Endodermal cell (in vitro differentiated cells): ENCODE results near the gene TNNT2. TPM values are rescaled to one million over a fixed set of nuclear protein-coding genes. Genes with fewer than 3 reads are reported as not detected.

Experiments used
- DNase-seq: peaks from one replicate; pipeline ENCODE4 v3.0.0-alpha.2; 2017
- H3K27ac ChIP-seq: 2 replicates; pipeline ENCODE4 v1.5.1; 2013; ENCODE audit warnings: mild to moderate bottlenecking, low read depth, low read length, moderate library complexity
- H3K27me3 ChIP-seq: 2 replicates; pipeline ENCODE4 v1.6.1; 2013; ENCODE audit warnings: mild to moderate bottlenecking, low read length, moderate library complexity; ENCODE audit not compliant: insufficient read depth, control insufficient read depth, poor library complexity, severe bottlenecking
- H3K36me3 ChIP-seq: 2 replicates; pipeline ENCODE4 v1.7.0; 2013; ENCODE audit warnings: mild to moderate bottlenecking, low read length, moderate library complexity; ENCODE audit not compliant: control insufficient read depth, insufficient read depth
- H3K4me1 ChIP-seq: one replicate; pipeline ENCODE4 v1.7.0; 2013; ENCODE audit warnings: low read length; ENCODE audit not compliant: control insufficient read depth, insufficient read depth
- H3K4me3 ChIP-seq: 2 replicates; pipeline ENCODE4 v1.5.1; 2013; ENCODE audit warnings: mild to moderate bottlenecking, low read length, moderate library complexity
- H3K9ac ChIP-seq: 2 replicates; pipeline ENCODE4 v1.6.1; 2013; ENCODE audit warnings: mild to moderate bottlenecking, low read length, moderate library complexity; ENCODE audit not compliant: poor library complexity, severe bottlenecking; ENCODE audit errors: extremely low read depth
- H3K9me3 ChIP-seq: 2 replicates; pipeline ENCODE4 v1.6.1; 2013; ENCODE audit warnings: mild to moderate bottlenecking, low read length, moderate library complexity; ENCODE audit not compliant: control insufficient read depth
- H3K27ac Mint-ChIP-seq: 2 replicates; pipeline ENCODE4 v1.8.0; 2020; ENCODE audit warnings: mixed read lengths
- H3K27me3 Mint-ChIP-seq: 2 replicates; pipeline ENCODE4 v1.8.0; 2021; ENCODE audit warnings: mild to moderate bottlenecking, mixed read lengths; ENCODE audit not compliant: insufficient read depth
- H3K36me3 Mint-ChIP-seq: 2 replicates; pipeline ENCODE4 v1.8.0; 2020; ENCODE audit warnings: low read depth, mixed read lengths
- H3K4me1 Mint-ChIP-seq: 2 replicates; pipeline ENCODE4 v1.8.0; 2020; ENCODE audit warnings: mixed read lengths
- H3K4me3 Mint-ChIP-seq: 2 replicates; pipeline ENCODE4 v1.8.0; 2020; ENCODE audit warnings: mild to moderate bottlenecking, moderate library complexity, mixed read lengths
- H3K9me3 Mint-ChIP-seq: 2 replicates; pipeline ENCODE4 v1.8.0; 2020; ENCODE audit warnings: mild to moderate bottlenecking, mixed read lengths
- WGBS, 2 experiments: methylation state at CpG; one replicate each; pipeline versions ENCODE4 v1.1.5 to v1.1.7; 2013; ENCODE audit warnings: missing lambda C conversion rate in 2 of 2, mixed read lengths in 1 of 2; ENCODE audit not compliant: insufficient coverage in 1 of 2, insufficient read length in 1 of 2; 5-methylcytosine and 5-hydroxymethylcytosine counted together
- total RNA-seq, 2 donors: library from RNA; stranded (reverse); fragmentation: NEBNext Ultra II Directional in 1 of 2; extraction: Animal tissue kit (Norgen Biotek cat#: 25700) in 1 of 2; gene quantifications; 2 replicates in 1 of 2; 3 replicates in 1 of 2; pipeline ENCODE4 v1.2.1, GENCODE V29; 2021
- TF ChIP-seq, protein P1 (sequence below): fragments of 200-600 bp; sonication (generic); conservative IDR thresholded peaks from 2 replicates; pipeline ENCODE4 v1.5.0; 2021; ENCODE audit warnings: antibody characterized with exemption, mild to moderate bottlenecking

The TNNT2 gene
- total RNA-seq, 2 donors from 2014 or later = 0.35 to 0.88 TPM

DNA sequence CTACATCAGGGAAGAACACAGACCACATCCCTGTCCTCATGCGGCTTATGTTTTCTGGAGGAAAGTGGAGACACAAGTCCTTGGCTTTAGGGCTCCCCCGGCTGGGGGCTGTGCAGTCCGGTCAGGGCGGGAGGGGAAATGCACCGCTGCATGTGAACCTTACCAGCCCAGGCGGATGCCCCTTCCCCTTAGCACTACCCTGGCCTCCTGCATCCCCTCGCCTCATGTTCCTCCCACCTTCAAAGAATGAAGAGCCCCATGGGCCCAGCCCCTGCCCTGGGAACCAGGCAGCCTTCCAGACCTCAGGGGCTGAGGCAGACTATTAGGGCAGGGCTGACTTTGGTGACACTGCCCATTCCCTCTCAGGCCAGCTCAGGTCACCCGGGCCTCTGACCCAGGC lies 45.5 kb downstream of the TNNT2 start:
- Mint-ChIP-seq H3K9me3 (no peaks in the 10 kb centered on the region), H3K27me3 (peaks cover 2% of the 10 kb centered on the region), H3K27ac (no peak overlapping the region), H3K36me3 (no peaks in the 10 kb centered on the region), H3K4me1 (peaks cover 7% of the 10 kb centered on the region), H3K4me3 (no peak overlapping the region)
- Histone ChIP-seq H3K4me1 (peaks cover 15% of the 10 kb centered on the region), H3K9me3 (no peaks in the 10 kb centered on the region), H3K36me3 (no peaks in the 10 kb centered on the region), H3K27me3 (no peaks in the 10 kb centered on the region), H3K27ac (no peak overlapping the region), H3K4me3 (no peak overlapping the region), H3K9ac (no peak overlapping the region)
- no peak for DNase-seq
- WGBS, 2 experiments = 90 to 95% methylated on average over 2 to 8 of the region's 8 CpGs
- TF ChIP-seq, protein P1, sequence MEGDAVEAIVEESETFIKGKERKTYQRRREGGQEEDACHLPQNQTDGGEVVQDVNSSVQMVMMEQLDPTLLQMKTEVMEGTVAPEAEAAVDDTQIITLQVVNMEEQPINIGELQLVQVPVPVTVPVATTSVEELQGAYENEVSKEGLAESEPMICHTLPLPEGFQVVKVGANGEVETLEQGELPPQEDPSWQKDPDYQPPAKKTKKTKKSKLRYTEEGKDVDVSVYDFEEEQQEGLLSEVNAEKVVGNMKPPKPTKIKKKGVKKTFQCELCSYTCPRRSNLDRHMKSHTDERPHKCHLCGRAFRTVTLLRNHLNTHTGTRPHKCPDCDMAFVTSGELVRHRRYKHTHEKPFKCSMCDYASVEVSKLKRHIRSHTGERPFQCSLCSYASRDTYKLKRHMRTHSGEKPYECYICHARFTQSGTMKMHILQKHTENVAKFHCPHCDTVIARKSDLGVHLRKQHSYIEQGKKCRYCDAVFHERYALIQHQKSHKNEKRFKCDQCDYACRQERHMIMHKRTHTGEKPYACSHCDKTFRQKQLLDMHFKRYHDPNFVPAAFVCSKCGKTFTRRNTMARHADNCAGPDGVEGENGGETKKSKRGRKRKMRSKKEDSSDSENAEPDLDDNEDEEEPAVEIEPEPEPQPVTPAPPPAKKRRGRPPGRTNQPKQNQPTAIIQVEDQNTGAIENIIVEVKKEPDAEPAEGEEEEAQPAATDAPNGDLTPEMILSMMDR = no peak

GRCh38 chr1:201331166-201331565 lies 46.3 kb downstream of the TNNT2 start:
- Histone ChIP-seq H3K27me3 (no peaks in the 10 kb centered on the region), H3K4me1 (peaks cover 15% of the 10 kb centered on the region), H3K9me3 (no peaks in the 10 kb centered on the region), H3K36me3 (no peaks in the 10 kb centered on the region), H3K27ac (no peak overlapping the region), H3K4me3 (no peak overlapping the region), H3K9ac (no peak overlapping the region)
- Mint-ChIP-seq H3K27ac (no peak overlapping the region), H3K36me3 (no peaks in the 10 kb centered on the region), H3K4me1 (peaks cover 7% of the 10 kb centered on the region), H3K27me3 (peaks cover 6% of the 10 kb centered on the region), H3K9me3 (no peaks in the 10 kb centered on the region), H3K4me3 (no peak overlapping the region)
- DNase-seq = no peak
- TF ChIP-seq, protein P1 = no peak
- 92% methylated on average over 7 of the region's 7 CpGs; no CpG with 5 or more reads in 1 of the 2 experiments for WGBS, 2 experiments

- WGBS, 2 experiments = 96% methylated on average over 2 of the region's 2 CpGs; no CpG with 5 or more reads in 1 of the 2 experiments
- DNase-seq = no peak
- no peak overlapping the region for H3K27ac ChIP-seq
Observed at GRCh38 chr1:201330541-201330940, 46.9 kb downstream of the TNNT2 start.

More at GRCh38 chr1:201330541-201330940, 46.9 kb downstream of the TNNT2 start:
- H3K9me3 Mint-ChIP-seq = no peaks in the 10 kb centered on the region
- no peak overlapping the region for H3K27ac Mint-ChIP-seq
- no peak overlapping the region for H3K4me3 ChIP-seq
- no peaks in the 10 kb centered on the region for H3K36me3 Mint-ChIP-seq
- TF ChIP-seq, protein P1 = no peak
- no peak overlapping the region for H3K9ac ChIP-seq
- no peak overlapping the region for H3K4me3 Mint-ChIP-seq
- peaks cover 9% of the 10 kb centered on the region for H3K27me3 Mint-ChIP-seq
- no peaks in the 10 kb centered on the region for H3K9me3 ChIP-seq
- H3K4me1 Mint-ChIP-seq = peaks cover 7% of the 10 kb centered on the region
- no peaks in the 10 kb centered on the region for H3K27me3 ChIP-seq
- H3K4me1 ChIP-seq = peaks cover 15% of the 10 kb centered on the region
- H3K36me3 ChIP-seq = no peaks in the 10 kb centered on the region
